GM12872 (cell line): Measurements from ENCODE around the gene GMPR2.

Experiments
- TF ChIP-seq, protein P1 (sequence below): IDR thresholded peaks from 3 replicates; pipeline ENCODE4 v1.5.1; 2011; ENCODE audit warnings: low read depth, mild to moderate bottlenecking, low read length, moderate library complexity; ENCODE audit not compliant: insufficient read depth

The GMPR2 gene

DNA sequence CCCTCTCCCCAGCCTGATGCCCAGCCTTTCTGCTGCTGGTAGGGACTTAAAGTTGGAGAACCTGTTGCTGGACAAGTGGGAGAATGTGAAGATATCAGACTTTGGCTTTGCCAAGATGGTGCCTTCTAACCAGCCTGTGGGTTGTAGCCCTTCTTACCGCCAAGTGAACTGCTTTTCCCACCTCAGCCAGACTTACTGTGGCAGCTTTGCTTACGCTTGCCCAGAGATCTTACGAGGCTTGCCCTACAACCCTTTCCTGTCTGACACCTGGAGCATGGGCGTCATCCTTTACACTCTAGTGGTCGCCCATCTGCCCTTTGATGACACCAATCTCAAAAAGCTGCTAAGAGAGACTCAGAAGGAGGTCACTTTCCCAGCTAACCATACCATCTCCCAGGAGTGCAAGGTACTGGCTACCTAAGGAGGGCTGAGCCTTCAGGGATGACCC, 25.6 kb upstream of the GMPR2 start:
- TF ChIP-seq, protein P1, sequence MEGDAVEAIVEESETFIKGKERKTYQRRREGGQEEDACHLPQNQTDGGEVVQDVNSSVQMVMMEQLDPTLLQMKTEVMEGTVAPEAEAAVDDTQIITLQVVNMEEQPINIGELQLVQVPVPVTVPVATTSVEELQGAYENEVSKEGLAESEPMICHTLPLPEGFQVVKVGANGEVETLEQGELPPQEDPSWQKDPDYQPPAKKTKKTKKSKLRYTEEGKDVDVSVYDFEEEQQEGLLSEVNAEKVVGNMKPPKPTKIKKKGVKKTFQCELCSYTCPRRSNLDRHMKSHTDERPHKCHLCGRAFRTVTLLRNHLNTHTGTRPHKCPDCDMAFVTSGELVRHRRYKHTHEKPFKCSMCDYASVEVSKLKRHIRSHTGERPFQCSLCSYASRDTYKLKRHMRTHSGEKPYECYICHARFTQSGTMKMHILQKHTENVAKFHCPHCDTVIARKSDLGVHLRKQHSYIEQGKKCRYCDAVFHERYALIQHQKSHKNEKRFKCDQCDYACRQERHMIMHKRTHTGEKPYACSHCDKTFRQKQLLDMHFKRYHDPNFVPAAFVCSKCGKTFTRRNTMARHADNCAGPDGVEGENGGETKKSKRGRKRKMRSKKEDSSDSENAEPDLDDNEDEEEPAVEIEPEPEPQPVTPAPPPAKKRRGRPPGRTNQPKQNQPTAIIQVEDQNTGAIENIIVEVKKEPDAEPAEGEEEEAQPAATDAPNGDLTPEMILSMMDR = no peak

DNA sequence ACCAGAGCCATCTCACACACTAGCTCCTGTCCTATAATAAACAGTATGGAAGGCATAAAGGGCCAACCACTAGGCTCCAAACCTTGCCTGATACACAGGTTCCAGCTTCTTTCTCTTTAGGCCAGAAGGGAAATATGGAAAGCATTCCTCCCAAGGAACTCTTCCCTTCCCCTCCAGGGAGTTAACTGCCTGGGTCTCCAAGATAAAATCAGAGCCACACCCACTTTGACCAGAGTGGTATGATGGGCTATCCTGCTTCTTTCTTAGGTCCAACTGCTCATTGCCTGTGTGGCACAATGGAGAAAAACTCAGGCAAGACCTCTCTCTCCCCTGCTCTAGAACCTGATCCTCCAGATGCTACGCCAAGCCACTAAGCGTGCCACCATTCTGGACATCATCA, 25.1 kb upstream of the GMPR2 start:
- TF ChIP-seq, protein P1 = no peak

DNA sequence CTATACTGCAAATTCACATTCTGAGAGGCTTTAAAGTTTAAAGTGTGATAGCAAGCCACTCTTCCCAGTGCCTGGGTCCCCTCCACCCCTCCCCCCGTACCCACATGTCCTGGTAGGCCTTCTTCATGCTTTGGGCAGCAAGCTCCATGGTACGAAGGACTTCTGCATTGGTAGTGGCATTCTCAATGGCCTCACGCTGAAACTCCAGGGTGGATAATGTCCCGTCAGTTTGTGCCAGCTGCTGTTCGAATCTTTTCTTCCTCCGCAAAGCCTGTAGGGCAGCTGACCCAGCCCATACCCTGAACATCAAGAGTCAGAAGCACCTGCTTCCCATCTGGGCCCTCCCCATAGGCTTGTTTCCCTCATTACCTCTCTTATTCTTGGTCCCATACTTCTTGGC, 21.4 kb upstream of the GMPR2 start:
- TF ChIP-seq, protein P1 = no peak

- TF ChIP-seq, protein P1 = no peak
Measured at GRCh38 chr14:24212924-24213865, 19.5 kb upstream of the GMPR2 start, which contains the start of gene CHMP4A. Gene CHMP4A (minus strand): TSS chr14:24213488. CDS start chr14:24213439, 49 bp downstream.

GRCh38 chr14:24213866-24214662, 18.7 kb upstream of the GMPR2 start:
- TF ChIP-seq, protein P1 = no peak

DNA sequence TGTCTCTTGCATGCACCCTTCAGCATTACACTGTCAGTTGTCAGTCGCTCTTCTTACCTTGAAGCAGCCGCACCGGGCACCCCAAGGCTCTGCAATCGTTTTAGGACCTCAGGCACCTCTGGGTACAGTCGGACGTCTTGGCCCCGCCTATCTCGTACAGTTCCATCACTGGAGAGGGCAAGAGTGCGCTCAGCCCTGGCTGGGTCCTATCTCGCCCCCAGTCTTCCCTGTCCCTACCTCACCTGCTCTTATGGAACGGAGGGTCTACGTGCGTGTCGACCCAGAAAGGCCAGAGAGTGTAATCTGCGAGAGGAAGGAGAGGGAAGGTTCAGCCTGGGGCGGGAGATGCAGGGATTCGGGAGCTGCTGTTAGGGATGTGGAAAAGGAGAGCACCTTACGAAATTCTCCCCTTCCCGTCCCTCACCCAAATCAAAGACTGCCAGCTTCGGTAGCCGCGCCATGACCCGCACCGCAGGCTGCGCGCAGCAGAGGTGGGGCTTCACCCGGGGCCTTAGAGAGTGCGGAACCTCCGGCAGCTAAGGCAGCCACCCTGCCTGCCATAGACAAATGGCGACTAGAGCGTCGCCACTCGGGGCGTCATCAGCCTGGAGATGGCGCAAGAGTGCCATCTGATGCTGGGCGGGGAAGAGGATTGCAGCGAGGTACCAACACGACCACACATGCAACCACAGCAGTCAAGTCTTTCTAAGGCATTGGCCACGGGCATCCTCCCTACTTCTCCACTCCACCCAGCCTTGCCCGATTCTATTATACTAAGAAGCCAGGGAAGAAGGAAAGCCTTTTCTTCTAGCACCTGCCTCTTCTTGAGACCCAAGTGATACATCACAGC, 17.0 kb upstream of the GMPR2 start, which contains the start of gene MDP1:
Gene MDP1, minus strand, starts transcription at position 572 of the 850 bp plus-strand sequence. Its CDS starts 111 bp downstream, at position 461.
- TF ChIP-seq, protein P1 = peak; percentile 88
